GM12878 (cell line): Measurements from ENCODE around the gene CFAP61.

ENCODE experiments used
- CTCF ChIP-seq, 3 experiments: IDR thresholded peaks in 2 of 3; conservative IDR thresholded peaks in 1 of 3; 2 replicates each; pipeline ENCODE4 v1.5.1; 2011; ENCODE audit warnings: low read depth in 3 of 3, low read length in 3 of 3, mild to moderate bottlenecking in 3 of 3, control low read depth in 2 of 3, moderate library complexity in 2 of 3, inconsistent platforms in 1 of 3, mixed read lengths in 1 of 3; ENCODE audit not compliant: control insufficient read depth in 2 of 3, insufficient read depth in 1 of 3; ENCODE audit errors: extremely low read depth in 1 of 3
- DPF2 ChIP-seq: fragments of 450-650 bp; IDR thresholded peaks from 2 replicates; pipeline ENCODE4 v1.6.1; 2017; ENCODE audit warnings: mild to moderate bottlenecking
- EZH2 ChIP-seq: IDR thresholded peaks from 2 replicates; pipeline ENCODE4 v1.6.1; 2012; ENCODE audit warnings: low read depth, mild to moderate bottlenecking, control low read depth, inconsistent platforms, low read length, borderline replicate concordance; ENCODE audit not compliant: control insufficient read depth
- FOXM1 ChIP-seq: IDR thresholded peaks from 2 replicates; pipeline ENCODE4 v1.6.1; 2012; ENCODE audit warnings: low read depth, mild to moderate bottlenecking, inconsistent platforms, low read length, moderate library complexity
- NFIC ChIP-seq: IDR thresholded peaks from 2 replicates; pipeline ENCODE4 v1.6.1; 2012; ENCODE audit warnings: low read depth, mild to moderate bottlenecking, inconsistent platforms, low read length, moderate library complexity
- NKRF ChIP-seq: fragments of 450-650 bp; conservative IDR thresholded peaks from 2 replicates; pipeline ENCODE4 v1.6.1; 2017; ENCODE audit warnings: mild to moderate bottlenecking, moderate library complexity
- POLR2AphosphoS5 ChIP-seq: IDR thresholded peaks from 2 replicates; pipeline ENCODE4 v1.6.1; 2011; ENCODE audit warnings: mild to moderate bottlenecking, low read length, inconsistent platforms
- RAD21 ChIP-seq: IDR thresholded peaks from 2 replicates; pipeline ENCODE4 v1.6.1; 2011; ENCODE audit warnings: mild to moderate bottlenecking, low read depth, low read length, moderate library complexity; ENCODE audit not compliant: insufficient read depth
- ZNF217 ChIP-seq: fragments of 450-650 bp; IDR thresholded peaks from 2 replicates; pipeline ENCODE4 v1.6.1; 2017; ENCODE audit warnings: antibody characterized with exemption, mild to moderate bottlenecking

- TF ChIP-seq EZH2: no peak
- TF ChIP-seq CTCF (IDR thresholded peaks at IDR 0.05 in 2 of 3, conservative IDR thresholded peaks at IDR 0.05 in 1 of 3; ENCODE audit: control insufficient read depth in 2 of 3, extremely low read depth in 1 of 3, insufficient read depth in 1 of 3, low read depth in 3 of 3, low read length in 3 of 3): no peak
- no peak for TF ChIP-seq RAD21
- TF ChIP-seq FOXM1: no peak
- TF ChIP-seq NFIC: no peak
- no peak for TF ChIP-seq ZNF217
- TF ChIP-seq POLR2AphosphoS5: no peak
- no peak for TF ChIP-seq NKRF
- no peak for TF ChIP-seq DPF2
These were observed 251.0 kb downstream of the CFAP61 start for GRCh38 chr20:20303320-20303719.
